Large intestine (tissue), 3 donors: ENCODE results near the gene GRM7. TPM values are rescaled to one million over a fixed set of nuclear protein-coding genes. Genes with fewer than 3 reads are reported as not detected.

Source experiments
- DNase-seq, 2 donors: peaks; one replicate each; pipeline versions ENCODE4 v3.0.0 to v3.0.0-alpha.2; 2013
- H3K27ac ChIP-seq: one replicate; pipeline ENCODE4 v1.5.1; 2013; ENCODE audit warnings: low read length
- H3K27me3 ChIP-seq: 2 replicates; pipeline ENCODE4 v1.6.1; 2013; ENCODE audit warnings: low read length; ENCODE audit not compliant: control insufficient read depth, insufficient read depth
- H3K36me3 ChIP-seq: 2 replicates; pipeline ENCODE4 v1.6.1; 2013; ENCODE audit warnings: low read length; ENCODE audit not compliant: control insufficient read depth, insufficient read depth
- H3K4me1 ChIP-seq: one replicate; pipeline ENCODE4 v1.6.1; 2013; ENCODE audit warnings: low read length; ENCODE audit not compliant: control insufficient read depth, insufficient read depth
- H3K4me3 ChIP-seq: one replicate; pipeline ENCODE4 v1.5.1; 2013; ENCODE audit warnings: low read length
- H3K9me3 ChIP-seq: one replicate; pipeline ENCODE4 v1.6.1; 2013; ENCODE audit warnings: mild to moderate bottlenecking, low read depth, low read length, moderate library complexity; ENCODE audit not compliant: control insufficient read depth
- WGBS: methylation state at CpG from one replicate; pipeline ENCODE4 v1.1.5; 2013; ENCODE audit warnings: low lambda C conversion rate; ENCODE audit not compliant: insufficient coverage; 5-methylcytosine and 5-hydroxymethylcytosine counted together
- polyA plus RNA-seq: library from polyadenylated mRNA; unstranded; fragments of 120-200 nt; gene quantifications from one replicate; pipeline ENCODE4 v1.2.1, GENCODE V29; 2013

GRM7 gene
- polyA plus RNA-seq, 1 donor = 0.36 TPM

GRCh38 chr3:7745711-7746110, 884.8 kb downstream of the GRM7 start:
- no peaks in the 10 kb centered on the region for H3K9me3 ChIP-seq
- no CpG with 5 or more reads among the region's 1 CpG for WGBS
- no peaks in the 10 kb centered on the region for H3K36me3 ChIP-seq
- no peak overlapping the region for H3K4me3 ChIP-seq
- H3K27ac ChIP-seq = no peak overlapping the region
- DNase-seq = no peak
- H3K4me1 ChIP-seq = no peaks in the 10 kb centered on the region
- no peaks in the 10 kb centered on the region for H3K27me3 ChIP-seq

DNA sequence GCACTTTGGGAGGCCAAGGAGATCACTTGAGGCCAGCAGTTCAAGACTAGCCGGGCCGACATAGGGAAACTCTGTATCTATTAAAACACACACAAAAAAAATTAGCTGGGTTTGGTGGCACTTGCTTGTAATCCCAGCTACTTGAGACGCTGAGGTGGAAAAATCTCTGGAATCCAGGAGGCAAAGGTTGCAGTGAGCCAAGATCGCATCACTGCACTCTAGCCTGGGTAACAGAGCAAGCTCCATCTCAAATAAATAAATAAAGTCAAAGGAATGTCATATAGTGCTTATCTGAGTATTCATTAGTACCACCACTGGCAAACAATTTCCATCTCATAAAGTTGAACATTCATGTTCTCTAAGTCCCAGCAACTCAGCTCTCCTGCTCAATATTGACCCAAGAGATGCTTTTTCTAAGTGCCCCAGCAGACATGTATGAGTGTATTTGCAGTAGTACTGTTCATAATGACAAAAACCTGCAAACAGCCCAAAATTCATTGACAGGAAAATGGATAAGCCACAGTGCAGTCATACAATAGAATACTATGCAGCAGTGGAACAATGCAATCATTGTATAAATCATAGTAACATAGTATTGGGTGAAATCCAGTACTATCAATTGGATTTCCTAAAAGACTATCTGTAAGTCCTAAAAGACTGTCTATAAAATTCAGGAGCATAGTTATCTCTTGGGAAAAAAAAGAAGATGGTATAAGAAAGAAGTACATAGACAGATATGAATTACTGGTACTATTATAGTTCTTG, 889.2 kb downstream of the GRM7 start:
- Histone ChIP-seq H3K4me1 (no peaks in the 10 kb centered on the region), H3K27me3 (no peaks in the 10 kb centered on the region), H3K27ac (no peak overlapping the region), H3K36me3 (no peaks in the 10 kb centered on the region), H3K9me3 (no peaks in the 10 kb centered on the region), H3K4me3 (no peak overlapping the region)
- 0% methylated on average over 1 of the region's 4 CpGs for WGBS
- DNase-seq = no peak

DNA sequence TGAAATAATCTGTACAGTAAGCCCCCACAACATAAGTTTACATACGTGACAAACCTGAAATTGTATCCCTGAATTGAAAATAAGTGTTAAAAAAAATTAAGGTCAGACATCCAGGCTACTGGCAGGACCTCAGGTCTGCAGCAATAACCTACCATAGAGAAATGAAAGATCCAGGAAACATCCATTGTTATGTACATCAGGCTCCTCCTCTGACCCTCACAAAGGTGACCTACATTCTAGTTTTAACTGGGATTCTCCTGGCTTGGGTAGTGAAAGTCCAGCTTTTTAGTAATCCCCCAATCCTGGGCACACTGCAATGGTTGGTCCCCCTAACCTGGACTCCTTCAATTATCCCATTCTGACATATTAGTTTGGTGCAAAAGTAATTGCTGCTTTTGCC, 891.1 kb downstream of the GRM7 start:
- DNase-seq = no peak
- Histone ChIP-seq H3K36me3 (no peaks in the 10 kb centered on the region), H3K27me3 (no peaks in the 10 kb centered on the region), H3K4me3 (no peak overlapping the region), H3K27ac (no peak overlapping the region), H3K9me3 (no peaks in the 10 kb centered on the region), H3K4me1 (no peaks in the 10 kb centered on the region)
- 80% methylated on average over 1 of the region's 1 CpG for WGBS

GRCh38 chr3:7754653-7755441, 893.9 kb downstream of the GRM7 start:
- DNase-seq = no peak
- no peaks in the 10 kb centered on the region for H3K36me3 ChIP-seq
- H3K27me3 ChIP-seq = no peaks in the 10 kb centered on the region
- H3K27ac ChIP-seq = no peak overlapping the region
- H3K9me3 ChIP-seq = no peaks in the 10 kb centered on the region
- 100% methylated on average over 1 of the region's 4 CpGs for WGBS
- H3K4me3 ChIP-seq = no peak overlapping the region
- no peaks in the 10 kb centered on the region for H3K4me1 ChIP-seq

DNA sequence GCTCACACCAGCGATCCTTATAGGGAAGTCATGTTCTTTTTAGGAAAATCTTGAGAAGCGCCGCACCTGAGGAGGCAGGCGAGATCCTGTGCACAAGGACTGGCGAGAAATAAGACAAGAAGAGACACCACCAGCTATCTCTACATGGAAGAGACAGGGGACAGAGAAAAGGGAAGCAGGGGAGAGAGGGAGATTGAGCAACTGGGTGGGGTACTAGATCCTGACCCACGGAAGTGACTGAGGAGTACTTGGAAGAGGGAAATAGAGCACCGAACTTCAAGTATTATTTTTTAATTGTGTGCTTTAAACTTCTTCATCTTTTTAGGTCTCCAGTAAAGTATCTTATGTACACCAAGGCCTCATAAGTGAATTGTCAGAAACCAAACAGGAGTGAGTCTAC, 898.7 kb downstream of the GRM7 start:
- Histone ChIP-seq H3K36me3 (no peaks in the 10 kb centered on the region), H3K27ac (no peak overlapping the region), H3K9me3 (no peaks in the 10 kb centered on the region), H3K4me1 (no peaks in the 10 kb centered on the region), H3K4me3 (no peak overlapping the region), H3K27me3 (no peaks in the 10 kb centered on the region)
- WGBS = 90% methylated on average over 5 of the region's 7 CpGs
- DNase-seq = no peak

DNA sequence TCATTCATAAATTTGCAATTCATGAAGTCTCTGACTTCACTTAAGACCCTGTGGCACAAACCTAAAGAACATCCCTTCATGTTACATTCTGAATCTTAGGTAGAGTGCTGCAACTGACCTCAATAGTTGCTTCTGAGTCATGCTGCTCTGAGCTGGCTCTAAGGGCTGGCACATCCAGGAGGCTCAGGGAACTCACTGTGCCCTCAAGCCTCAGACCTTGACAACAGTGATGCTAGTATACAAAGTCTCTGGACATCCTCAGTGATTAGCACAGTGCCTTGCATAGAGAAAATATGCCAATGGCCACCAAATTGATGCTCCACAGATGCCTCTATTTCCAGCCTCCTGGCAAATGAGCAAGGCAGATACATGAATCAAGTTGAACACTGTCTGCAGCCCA, 899.8 kb downstream of the GRM7 start:
- H3K4me1 ChIP-seq = no peaks in the 10 kb centered on the region
- H3K27me3 ChIP-seq = no peaks in the 10 kb centered on the region
- H3K36me3 ChIP-seq = no peaks in the 10 kb centered on the region
- DNase-seq = no peak
- H3K4me3 ChIP-seq = no peak overlapping the region
- H3K9me3 ChIP-seq = no peaks in the 10 kb centered on the region
- H3K27ac ChIP-seq = no peak overlapping the region

DNA sequence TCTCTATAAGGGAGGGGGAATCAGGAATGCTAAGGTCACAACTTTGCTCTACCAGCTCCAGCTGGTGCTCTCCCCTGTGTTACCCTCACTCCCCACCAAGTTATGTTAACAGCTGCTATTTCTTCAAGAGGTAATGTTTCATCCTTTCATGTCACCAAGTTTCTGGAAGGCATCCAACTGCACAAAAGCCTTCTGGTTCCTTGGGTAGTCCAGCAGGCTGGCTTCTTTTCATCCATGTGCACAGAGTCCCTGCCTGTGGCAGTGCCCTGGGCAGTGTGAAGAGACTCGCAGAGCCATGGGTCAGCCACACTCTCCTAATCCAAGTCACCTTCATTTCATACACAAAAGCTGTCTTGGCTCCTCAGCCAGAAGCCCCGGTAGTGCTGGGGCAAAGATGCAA, 903.2 kb downstream of the GRM7 start:
- Histone ChIP-seq H3K4me1 (no peaks in the 10 kb centered on the region), H3K27ac (no peak overlapping the region), H3K36me3 (no peaks in the 10 kb centered on the region), H3K9me3 (no peaks in the 10 kb centered on the region), H3K27me3 (no peaks in the 10 kb centered on the region), H3K4me3 (no peak overlapping the region)
- no CpG with 5 or more reads among the region's 2 CpGs for WGBS
- no peak for DNase-seq

DNA sequence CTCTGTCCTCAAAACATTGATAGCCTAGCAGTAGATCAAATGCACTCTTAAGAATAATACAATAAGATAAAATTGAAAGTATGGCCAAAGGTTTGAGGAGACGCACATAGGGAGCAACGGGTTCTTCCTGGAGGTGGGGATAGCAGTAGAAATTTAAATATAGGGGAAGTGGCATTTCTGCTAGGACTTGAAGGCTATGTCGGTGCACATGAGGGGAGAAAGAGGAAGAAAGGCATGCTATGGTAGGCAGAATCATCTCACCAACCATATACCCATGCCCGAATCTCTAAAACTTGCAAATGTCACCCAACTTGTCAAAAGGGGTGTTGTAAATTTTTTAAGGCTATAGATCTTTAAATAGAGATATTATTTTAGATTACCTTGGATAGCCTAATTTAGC, 905.6 kb downstream of the GRM7 start:
- DNase-seq = no peak
- Histone ChIP-seq H3K36me3 (no peaks in the 10 kb centered on the region), H3K4me1 (no peaks in the 10 kb centered on the region), H3K27ac (no peak overlapping the region), H3K4me3 (no peak overlapping the region), H3K9me3 (no peaks in the 10 kb centered on the region), H3K27me3 (no peaks in the 10 kb centered on the region)
- no CpG with 5 or more reads among the region's 4 CpGs for WGBS

DNA sequence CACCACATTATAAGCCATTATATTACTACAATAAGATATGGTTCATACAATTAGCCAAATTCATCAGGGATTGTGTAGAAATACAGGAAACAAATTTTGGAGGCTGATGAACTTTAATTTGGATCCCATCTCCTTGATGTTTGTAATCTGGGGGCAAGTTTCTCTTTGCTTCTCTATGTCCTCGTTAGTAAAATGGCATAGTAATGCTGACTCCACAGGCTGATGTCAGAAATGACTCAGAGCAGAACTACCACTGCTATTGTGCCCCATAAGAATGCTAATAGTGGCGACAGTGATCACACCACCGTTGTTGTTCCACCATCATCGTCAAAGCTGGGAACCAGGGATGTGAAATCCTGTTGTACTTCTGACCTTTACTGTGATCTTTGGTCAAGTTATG, 918.4 kb downstream of the GRM7 start:
- no peak overlapping the region for H3K27ac ChIP-seq
- no CpG with 5 or more reads among the region's 4 CpGs for WGBS
- H3K9me3 ChIP-seq = no peaks in the 10 kb centered on the region
- DNase-seq = no peak
- H3K36me3 ChIP-seq = no peaks in the 10 kb centered on the region
- no peaks in the 10 kb centered on the region for H3K27me3 ChIP-seq
- no peaks in the 10 kb centered on the region for H3K4me1 ChIP-seq
- H3K4me3 ChIP-seq = no peak overlapping the region

DNA sequence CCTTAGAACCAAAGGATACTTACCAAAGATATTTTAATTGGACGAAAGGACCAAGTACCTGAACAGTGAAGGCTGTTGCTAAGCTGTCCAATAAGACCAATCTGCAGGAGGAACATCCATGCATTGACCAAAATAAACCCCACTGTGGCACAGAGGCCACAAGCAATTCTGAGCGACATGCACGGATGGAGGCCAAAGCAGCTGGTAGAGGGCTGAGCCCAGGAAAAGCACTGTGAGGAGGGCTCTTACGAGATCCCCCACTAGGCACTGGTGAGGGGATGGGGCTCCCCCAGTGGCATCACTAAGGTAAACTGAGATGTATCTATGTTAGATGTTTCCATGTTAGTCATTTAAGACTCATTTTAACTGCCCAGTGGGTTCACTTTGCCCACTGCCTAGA, 920.5 kb downstream of the GRM7 start:
- Histone ChIP-seq H3K27ac (no peak overlapping the region), H3K9me3 (no peaks in the 10 kb centered on the region), H3K36me3 (no peaks in the 10 kb centered on the region), H3K4me1 (no peaks in the 10 kb centered on the region), H3K27me3 (no peaks in the 10 kb centered on the region), H3K4me3 (no peak overlapping the region)
- no CpG with 5 or more reads among the region's 4 CpGs for WGBS
- no peak for DNase-seq
